PC-3 (cell line): ENCODE data around the gene SAE1.

Experiments
- EZH2 ChIP-seq: fragments of 300-600 bp; sonication (generic); IDR thresholded peaks from one replicate; pipeline ENCODE4 v1.6.1; 2017; ENCODE audit warnings: antibody characterized with exemption, mild to moderate bottlenecking, low read length; ENCODE audit not compliant: unreplicated experiment
- EZH2phosphoT487 ChIP-seq: fragments of 300-600 bp; sonication (generic); IDR thresholded peaks from 2 replicates; pipeline ENCODE4 v1.6.1; 2018; ENCODE audit warnings: mild to moderate bottlenecking, antibody characterized with exemption, low read length, borderline replicate concordance

DNA sequence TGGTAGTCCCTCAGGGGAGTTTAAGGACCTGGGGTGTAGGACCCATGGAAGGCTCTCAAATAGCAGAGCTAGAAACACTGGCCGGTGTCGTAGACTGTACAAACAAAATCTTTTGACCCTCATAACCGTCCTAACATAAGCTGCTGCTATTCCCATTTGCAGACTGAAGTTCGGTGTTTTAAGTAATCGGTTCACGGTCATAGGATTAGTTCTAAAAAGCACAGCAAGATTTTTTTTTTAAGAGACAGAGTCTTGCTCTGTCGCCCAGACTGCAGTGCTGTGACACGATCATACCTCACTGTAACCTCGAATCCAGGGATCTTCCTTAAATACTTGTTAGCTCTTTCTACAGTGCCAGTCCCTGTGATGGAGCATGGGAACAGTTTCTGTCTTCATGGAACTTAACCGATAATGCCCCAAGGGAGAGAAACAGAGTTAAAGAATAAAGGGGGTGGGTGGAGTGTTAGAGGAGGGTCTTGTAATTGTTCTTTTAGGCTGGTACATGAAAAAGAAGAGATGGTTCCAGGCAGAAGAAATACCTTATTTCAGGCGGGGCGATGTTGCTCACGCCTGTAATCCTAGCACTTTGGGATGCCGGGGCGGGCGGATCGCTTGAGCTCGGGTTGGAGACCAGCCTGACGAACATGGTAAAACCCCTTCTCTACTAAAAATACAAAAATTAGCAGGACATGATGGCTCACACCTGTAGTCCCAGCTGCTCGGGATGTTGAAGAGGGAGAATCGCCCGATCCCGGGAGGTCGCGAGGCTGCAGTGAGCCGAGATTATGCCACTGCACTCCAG, 16.6 kb upstream of the SAE1 start:
- TF ChIP-seq EZH2phosphoT487 (no peak), EZH2 (no peak)
